T-helper 1 cell treated with Interleukin-12 subunit alpha and Interleukin-12 subunit beta and Interleukin-4 antibody, amounts not matched to agents 30 μg/mL and 1 μg/mL, for 36 hours (primary cell): Measurements from ENCODE around the gene DIP2C.
"Not testable (repeated sequence)": the region's sequence is repeated elsewhere in the genome, so short reads cannot be mapped to it uniquely, and the experiment has no call there.

ENCODE experiments used
- H3K27ac Mint-ChIP-seq: one replicate; pipeline ENCODE4 v1.8.0; 2021; ENCODE audit warnings: mild to moderate bottlenecking, mixed read lengths
- H3K27me3 Mint-ChIP-seq: one replicate; pipeline ENCODE4 v1.8.0; 2021; ENCODE audit warnings: low read depth, mixed read lengths
- H3K36me3 Mint-ChIP-seq: one replicate; pipeline ENCODE4 v1.8.0; 2021; ENCODE audit warnings: low read depth, mixed read lengths
- H3K4me1 Mint-ChIP-seq: one replicate; pipeline ENCODE4 v1.8.0; 2021; ENCODE audit warnings: low read depth, mixed read lengths
- H3K4me3 Mint-ChIP-seq: one replicate; pipeline ENCODE4 v1.8.0; 2021; ENCODE audit warnings: mild to moderate bottlenecking, moderate library complexity, mixed read lengths
- H3K9me3 Mint-ChIP-seq: one replicate; pipeline ENCODE4 v1.8.0; 2021; ENCODE audit warnings: mixed read lengths

The DIP2C gene

DNA sequence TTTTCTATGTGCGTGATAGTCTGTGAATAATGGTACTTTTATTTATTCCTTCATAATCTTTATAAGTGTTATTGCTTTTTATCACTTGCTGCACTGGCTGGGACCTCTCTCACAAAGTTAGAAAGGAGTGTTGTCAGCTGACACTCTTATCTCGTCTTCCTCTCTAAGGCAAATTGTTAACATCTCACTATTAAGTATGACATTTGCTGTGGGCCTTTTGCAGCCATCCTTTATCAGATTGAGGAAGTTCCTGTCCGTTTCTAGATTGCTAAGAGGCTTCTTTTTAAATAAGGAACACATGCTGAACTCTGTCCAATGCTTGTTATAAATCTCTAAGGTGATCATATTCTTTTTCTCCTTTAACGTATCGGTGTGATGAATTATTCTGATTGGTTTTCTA, 27.4 kb upstream of the DIP2C start:
- no peaks in the 10 kb centered on the region for H3K27me3 Mint-ChIP-seq

GRCh38 chr10:714214-714613, 24.7 kb upstream of the DIP2C start:
- H3K4me3 Mint-ChIP-seq: no peak overlapping the region
- H3K36me3 Mint-ChIP-seq: no peaks in the 10 kb centered on the region
- H3K4me1 Mint-ChIP-seq: no peaks in the 10 kb centered on the region
- no peak overlapping the region for H3K27ac Mint-ChIP-seq
- H3K27me3 Mint-ChIP-seq: no peaks in the 10 kb centered on the region
- H3K9me3 Mint-ChIP-seq: no peaks in the 10 kb centered on the region

More for the DNA sequence above, 27.4 kb upstream of the DIP2C start:
- Mint-ChIP-seq H3K9me3 (no peaks in the 10 kb centered on the region), H3K36me3 (no peaks in the 10 kb centered on the region), H3K27ac (no peak overlapping the region), H3K4me1 (no peaks in the 10 kb centered on the region), H3K4me3 (no peak overlapping the region)

DNA sequence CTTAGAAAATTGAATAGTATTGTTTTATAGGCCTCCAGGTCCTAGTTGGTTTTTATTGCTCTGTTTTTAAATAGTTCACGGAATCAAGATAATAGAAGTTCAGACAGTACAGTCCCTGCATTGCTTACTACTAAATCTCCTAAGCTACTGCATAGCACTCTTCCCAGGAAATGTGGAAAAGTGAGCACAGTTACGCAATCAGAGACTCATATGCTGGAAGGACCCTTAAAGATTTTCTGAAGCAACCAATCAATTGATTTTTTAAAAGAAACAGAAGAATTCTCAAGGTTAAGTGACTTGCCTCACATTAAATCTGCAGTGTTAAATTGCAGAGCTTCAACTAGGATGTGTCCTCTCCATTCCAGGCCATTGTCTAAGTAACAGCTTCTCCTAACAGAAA, 23.1 kb upstream of the DIP2C start:
- no peak overlapping the region for H3K4me3 Mint-ChIP-seq
- no peaks in the 10 kb centered on the region for H3K36me3 Mint-ChIP-seq
- H3K27ac Mint-ChIP-seq: no peak overlapping the region
- H3K27me3 Mint-ChIP-seq: peaks cover 2% of the 10 kb centered on the region
- no peaks in the 10 kb centered on the region for H3K4me1 Mint-ChIP-seq
- H3K9me3 Mint-ChIP-seq: no peaks in the 10 kb centered on the region

GRCh38 chr10:712089-712488, 22.6 kb upstream of the DIP2C start:
- no peaks in the 10 kb centered on the region for H3K4me1 Mint-ChIP-seq
- no peaks in the 10 kb centered on the region for H3K36me3 Mint-ChIP-seq
- peaks cover 7% of the 10 kb centered on the region for H3K27me3 Mint-ChIP-seq
- H3K4me3 Mint-ChIP-seq: no peak overlapping the region
- H3K9me3 Mint-ChIP-seq: no peaks in the 10 kb centered on the region
- no peak overlapping the region for H3K27ac Mint-ChIP-seq

DNA sequence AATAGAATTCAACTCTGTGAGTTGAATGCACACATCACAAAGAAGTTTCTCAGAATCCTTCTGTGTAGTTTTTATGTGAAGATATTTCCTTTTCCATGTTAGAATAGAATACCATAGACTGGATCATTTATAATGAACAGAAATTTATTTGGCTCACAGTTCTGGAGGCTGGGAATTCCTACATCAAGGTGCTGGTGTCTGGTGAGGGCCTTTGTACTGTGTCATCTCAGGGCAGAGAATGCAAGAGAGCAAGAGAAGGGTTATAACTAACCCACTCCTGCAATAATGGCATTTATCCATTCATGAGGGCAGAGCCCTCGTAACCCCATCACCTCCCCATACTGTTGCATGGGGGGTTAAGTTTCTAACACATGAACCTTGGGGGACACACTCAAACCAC, 18.4 kb upstream of the DIP2C start:
- no peaks in the 10 kb centered on the region for H3K36me3 Mint-ChIP-seq
- no peak overlapping the region for H3K4me3 Mint-ChIP-seq
- peaks cover 17% of the 10 kb centered on the region for H3K27me3 Mint-ChIP-seq
- no peaks in the 10 kb centered on the region for H3K9me3 Mint-ChIP-seq
- no peaks in the 10 kb centered on the region for H3K4me1 Mint-ChIP-seq
- no peak overlapping the region for H3K27ac Mint-ChIP-seq

DNA sequence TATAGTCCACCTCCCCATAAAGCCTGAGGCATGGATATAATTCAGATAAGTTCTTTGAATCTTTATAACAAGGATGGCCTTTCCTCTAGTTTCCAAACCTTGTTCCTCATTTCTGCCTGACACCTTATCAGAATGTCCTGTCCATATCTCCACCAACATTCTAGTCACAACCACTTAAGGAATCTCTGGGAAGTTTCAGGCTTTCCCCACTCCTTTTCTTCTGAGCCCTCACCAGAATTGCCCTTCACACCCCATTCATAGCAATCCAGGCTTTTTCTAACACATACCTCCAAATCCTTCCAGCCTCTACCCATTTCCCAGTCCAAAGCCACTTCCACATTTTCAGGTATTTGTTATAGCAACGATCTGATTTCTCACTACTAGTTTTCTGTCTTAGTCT, 18.0 kb upstream of the DIP2C start:
- peaks cover 20% of the 10 kb centered on the region for H3K27me3 Mint-ChIP-seq
- H3K4me1 Mint-ChIP-seq: no peaks in the 10 kb centered on the region
- no peak overlapping the region for H3K27ac Mint-ChIP-seq

GRCh38 chr10:703118-703517, 13.7 kb upstream of the DIP2C start:
- Mint-ChIP-seq H3K4me3 (no peak overlapping the region), H3K36me3 (no peaks in the 10 kb centered on the region), H3K9me3 (no peaks in the 10 kb centered on the region), H3K4me1 (no peaks in the 10 kb centered on the region), H3K27me3 (peaks cover 20% of the 10 kb centered on the region), H3K27ac (no peak overlapping the region)

More for the DNA sequence above, 18.0 kb upstream of the DIP2C start:
- H3K4me3 Mint-ChIP-seq: no peak overlapping the region
- no peaks in the 10 kb centered on the region for H3K36me3 Mint-ChIP-seq
- no peaks in the 10 kb centered on the region for H3K9me3 Mint-ChIP-seq

DNA sequence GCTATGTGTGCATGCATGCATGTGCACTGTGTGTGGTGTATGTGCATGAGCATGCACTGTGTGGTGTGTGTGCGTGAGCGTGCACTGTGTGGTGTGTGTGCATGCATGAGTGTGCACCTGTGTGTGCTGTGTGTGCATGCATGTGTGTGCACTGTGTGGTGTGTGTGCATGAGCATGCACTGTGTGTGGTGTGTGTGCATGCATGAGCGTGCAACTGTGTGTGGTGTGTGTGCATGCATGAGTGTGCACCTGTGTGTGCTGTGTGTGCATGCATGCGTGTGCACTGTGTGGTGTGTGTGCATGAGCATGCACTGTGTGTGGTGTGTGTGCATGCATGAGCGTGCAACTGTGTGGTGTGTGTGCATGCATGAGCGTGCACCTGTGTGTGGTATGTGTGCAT, 10.7 kb upstream of the DIP2C start:
- H3K9me3 Mint-ChIP-seq, H3K4me3 Mint-ChIP-seq, H3K36me3 Mint-ChIP-seq, H3K27ac Mint-ChIP-seq, H3K4me1 Mint-ChIP-seq, H3K27me3 Mint-ChIP-seq: not testable (repeated sequence)

DNA sequence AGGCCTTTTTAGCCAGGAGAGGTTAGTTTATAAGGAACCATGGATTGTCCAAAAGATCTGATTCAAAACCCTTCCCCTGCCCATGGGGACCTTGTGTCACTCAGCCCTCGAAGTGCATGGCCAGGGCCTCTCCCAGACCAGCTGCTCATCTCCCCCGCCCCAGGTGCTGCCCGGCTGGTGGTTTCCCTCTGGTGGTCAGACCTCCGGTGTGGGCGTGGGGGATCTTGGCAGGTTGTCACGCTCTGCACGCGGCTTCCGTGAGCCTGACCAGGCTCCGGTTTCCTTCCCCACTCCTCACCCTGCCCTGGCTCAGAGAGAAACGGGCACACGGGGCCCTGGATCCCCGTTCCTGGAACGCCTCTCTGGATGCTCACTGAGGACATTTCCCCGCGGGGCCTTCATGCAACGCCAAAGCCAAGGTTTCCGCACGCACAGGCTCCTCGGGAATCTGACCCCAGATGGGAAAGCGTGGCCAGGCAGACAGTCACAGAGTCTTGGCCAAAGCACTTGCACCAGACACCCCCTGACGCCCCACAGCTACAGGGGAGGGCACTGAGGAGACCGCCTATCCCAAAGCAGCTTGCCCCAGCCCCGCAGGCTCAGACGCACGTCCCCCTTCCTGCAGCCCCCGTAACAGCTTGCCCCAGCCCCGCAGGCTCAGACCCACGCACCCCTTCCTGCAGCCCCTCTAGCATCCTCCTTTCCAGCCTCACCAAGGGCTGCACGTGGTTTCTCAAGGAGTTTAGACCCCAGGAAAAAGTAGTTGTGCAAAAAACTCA, 7.8 kb upstream of the DIP2C start:
- Mint-ChIP-seq H3K27ac (no peak overlapping the region), H3K9me3 (no peaks in the 10 kb centered on the region), H3K4me3 (no peak overlapping the region), H3K36me3 (no peaks in the 10 kb centered on the region), H3K4me1 (no peaks in the 10 kb centered on the region), H3K27me3 (peaks cover 7% of the 10 kb centered on the region)

DNA sequence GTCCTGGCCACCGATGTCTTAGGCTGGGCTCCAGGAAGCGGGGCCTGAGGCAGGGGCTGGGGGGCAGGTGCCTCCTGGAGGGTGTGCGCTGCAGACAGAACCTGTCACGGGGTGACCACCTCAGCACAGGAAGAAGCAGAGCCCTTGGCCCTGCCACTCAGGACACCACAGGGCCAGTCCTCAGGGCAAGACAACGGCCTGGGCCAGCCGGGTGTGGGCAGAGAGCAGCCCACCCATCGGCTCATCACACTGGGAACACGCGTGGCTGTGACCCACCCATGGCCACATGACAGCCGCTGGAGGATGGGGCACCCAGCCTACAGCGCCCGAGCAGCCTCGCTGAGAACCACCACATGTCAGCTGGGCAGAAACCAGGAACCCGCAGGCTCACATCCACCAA, 5.9 kb upstream of the DIP2C start:
- H3K4me1 Mint-ChIP-seq: no peaks in the 10 kb centered on the region
- H3K27me3 Mint-ChIP-seq: peaks cover 22% of the 10 kb centered on the region
- H3K9me3 Mint-ChIP-seq: no peaks in the 10 kb centered on the region
- H3K27ac Mint-ChIP-seq: no peak overlapping the region
- H3K4me3 Mint-ChIP-seq: no peak overlapping the region
- H3K36me3 Mint-ChIP-seq: no peaks in the 10 kb centered on the region

- H3K36me3 Mint-ChIP-seq: no peaks in the 10 kb centered on the region
- no peak overlapping the region for H3K4me3 Mint-ChIP-seq
- no peak overlapping the region for H3K27ac Mint-ChIP-seq
- no peaks in the 10 kb centered on the region for H3K4me1 Mint-ChIP-seq
- no peaks in the 10 kb centered on the region for H3K9me3 Mint-ChIP-seq
- peaks cover 27% of the 10 kb centered on the region for H3K27me3 Mint-ChIP-seq
Measured at GRCh38 chr10:693506-693905, 4.0 kb upstream of the DIP2C start.

DNA sequence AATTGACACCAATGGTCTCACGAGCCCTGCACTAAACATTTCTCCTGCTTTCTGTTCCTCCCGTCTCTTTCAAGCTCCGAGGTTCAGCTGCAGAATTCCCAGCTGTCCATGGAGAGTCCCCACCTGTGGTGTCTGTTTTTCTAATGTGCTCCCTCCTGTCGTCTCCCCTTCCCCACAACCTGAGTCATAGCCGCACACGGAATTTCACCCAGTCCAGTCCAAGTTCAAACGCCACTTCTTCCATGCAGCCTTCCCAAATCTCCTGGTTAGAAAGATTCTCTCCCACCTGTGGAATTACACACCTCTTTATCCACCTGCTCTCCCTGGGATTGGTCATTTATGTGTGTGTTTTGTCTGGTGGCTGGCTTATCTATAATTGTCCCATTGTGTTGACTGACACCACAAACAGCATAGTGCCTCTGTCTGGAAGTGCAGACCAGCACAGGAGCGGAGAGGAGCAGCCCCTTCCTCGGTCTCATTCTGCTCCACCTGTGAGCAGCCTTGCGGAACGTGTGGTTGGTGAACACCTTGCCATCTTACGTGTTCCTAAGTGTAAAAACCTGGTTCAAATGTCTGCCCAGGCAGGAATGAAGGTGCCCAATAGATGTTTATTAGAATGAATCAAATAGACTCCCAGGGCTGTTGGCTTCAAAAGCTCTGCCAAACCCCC, 3.3 kb upstream of the DIP2C start:
- H3K27ac Mint-ChIP-seq: no peak overlapping the region
- no peak overlapping the region for H3K4me3 Mint-ChIP-seq
- no peaks in the 10 kb centered on the region for H3K9me3 Mint-ChIP-seq
- H3K27me3 Mint-ChIP-seq: peaks cover 34% of the 10 kb centered on the region
- no peaks in the 10 kb centered on the region for H3K4me1 Mint-ChIP-seq
- H3K36me3 Mint-ChIP-seq: no peaks in the 10 kb centered on the region

DNA sequence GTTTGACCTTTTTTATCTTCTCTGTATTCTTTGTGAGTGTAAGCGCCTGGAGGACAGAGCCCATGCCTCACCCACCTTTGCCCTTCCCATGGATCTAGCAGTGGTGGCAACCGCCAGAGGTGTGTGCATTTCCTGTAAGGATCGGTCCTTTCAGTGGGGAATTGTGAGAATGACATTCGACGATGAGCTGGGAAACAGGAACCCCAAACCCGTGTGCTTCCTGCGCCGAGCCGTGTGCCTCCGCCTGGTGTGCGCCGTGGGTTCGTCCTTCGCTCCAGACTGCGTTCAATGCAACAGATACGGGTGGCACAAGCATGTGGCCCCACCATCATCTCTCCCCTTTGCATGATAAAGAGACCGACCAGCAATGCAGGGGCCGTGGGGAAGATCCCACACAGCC, 1.7 kb upstream of the DIP2C start:
- no peak overlapping the region for H3K27ac Mint-ChIP-seq
- peak overlapping the region; percentile 33 for H3K4me3 Mint-ChIP-seq
- H3K9me3 Mint-ChIP-seq: no peaks in the 10 kb centered on the region
- no peaks in the 10 kb centered on the region for H3K4me1 Mint-ChIP-seq
- H3K27me3 Mint-ChIP-seq: peaks cover 43% of the 10 kb centered on the region
- no peaks in the 10 kb centered on the region for H3K36me3 Mint-ChIP-seq

- Mint-ChIP-seq H3K4me3 (peak overlapping the region; percentile 33), H3K27me3 (peaks cover 43% of the 10 kb centered on the region), H3K36me3 (no peaks in the 10 kb centered on the region), H3K27ac (no peak overlapping the region), H3K4me1 (no peaks in the 10 kb centered on the region), H3K9me3 (no peaks in the 10 kb centered on the region)
Measured at GRCh38 chr10:690372-691161, 1.1 kb upstream of the DIP2C start.

GRCh38 chr10:689121-689451, 382 bp downstream of the DIP2C start:
- no peaks in the 10 kb centered on the region for H3K4me1 Mint-ChIP-seq
- H3K27ac Mint-ChIP-seq: no peak overlapping the region
- peaks cover 43% of the 10 kb centered on the region for H3K27me3 Mint-ChIP-seq
- no peaks in the 10 kb centered on the region for H3K9me3 Mint-ChIP-seq
- H3K36me3 Mint-ChIP-seq: no peaks in the 10 kb centered on the region
- no peak overlapping the region for H3K4me3 Mint-ChIP-seq
